Esophagus squamous epithelium (tissue), 4 donors: ENCODE measurements around the gene CHAF1A.

Experiments used
- CTCF ChIP-seq, 6 experiments: fragments of 450-650 bp in 4 of 6; fragments of 200-600 bp in 2 of 6; sonication (generic) in 2 of 6; IDR thresholded peaks; one replicate each; pipeline ENCODE4 v1.5.1; 2016 to 2019; ENCODE audit warnings: antibody characterized with exemption in 6 of 6, mild to moderate bottlenecking in 4 of 6, moderate library complexity in 4 of 6
- POLR2A ChIP-seq, 4 donors: fragments of 450-650 bp; IDR thresholded peaks; one replicate each; pipeline ENCODE4 v1.6.1; 2017; ENCODE audit warnings: antibody characterized with exemption in 4 of 4, mild to moderate bottlenecking in 4 of 4, moderate library complexity in 3 of 4

GRCh38 chr19:4406626-4407025 lies 4.2 kb downstream of the CHAF1A start:
- TF ChIP-seq CTCF (IDR thresholded peaks at IDR 0.05), result no peak
- TF ChIP-seq POLR2A (IDR thresholded peaks at IDR 0.05), result no peak
